WTC11 (cell line): Measurements from ENCODE around the gene GSTM4. TPM values are rescaled to one million over a fixed set of nuclear protein-coding genes. Genes with fewer than 3 reads are reported as not detected.

Experiments used
- ATAC-seq: fragments of 200-7000 bp; cut with Tn5 transposase; 2 replicates; pipeline ENCODE4 v1.10.0; 2021; ENCODE audit warnings: mild to moderate bottlenecking, moderate library complexity
- CTCF ChIA-PET: fragments of 300-600 bp; sonication (Branson Sonifier 250); formaldehyde crosslinking; loops from one replicate; lab custom pipeline; 2021; ENCODE audit warnings: antibody characterized with exemption; lab: Charles Lee
- POLR2A ChIA-PET: fragments of 350-600 bp; sonication (Branson Sonifier 250); formaldehyde crosslinking; loops from one replicate; lab custom pipeline; 2021; ENCODE audit warnings: antibody characterized with exemption; lab: Charles Lee
- DNase-seq: peaks from one replicate; pipeline ENCODE4 v3.0.0; 2021; ENCODE audit warnings: low spot score
- H3K27ac Mint-ChIP-seq: 2 replicates; pipeline ENCODE4 v1.8.0; 2021; ENCODE audit warnings: mixed read lengths
- H3K27me3 Mint-ChIP-seq: 2 replicates; pipeline ENCODE4 v1.8.0; 2021; ENCODE audit warnings: low read depth, mild to moderate bottlenecking, moderate library complexity, mixed read lengths
- H3K36me3 Mint-ChIP-seq: 2 replicates; pipeline ENCODE4 v1.8.0; 2021; ENCODE audit warnings: mixed read lengths
- H3K4me1 Mint-ChIP-seq: 2 replicates; pipeline ENCODE4 v1.8.0; 2022; ENCODE audit warnings: mixed read lengths
- H3K4me3 Mint-ChIP-seq: 2 replicates; pipeline ENCODE4 v1.8.0; 2021; ENCODE audit warnings: mild to moderate bottlenecking, moderate library complexity, mixed read lengths
- H3K9me3 Mint-ChIP-seq: 2 replicates; pipeline ENCODE4 v1.8.0; 2021; ENCODE audit warnings: mixed read lengths
- ARID4B ChIP-seq: sonication (generic); formaldehyde crosslinking; IDR thresholded peaks from 2 replicates; pipeline ENCODE4 v1.8.0; 2023; ENCODE audit warnings: missing genetic modification reagents, mild to moderate bottlenecking, borderline replicate concordance
- ATF1 ChIP-seq: sonication (generic); formaldehyde crosslinking; IDR thresholded peaks from 2 replicates; pipeline ENCODE4 v1.8.1; 2023; ENCODE audit warnings: mild to moderate bottlenecking, moderate library complexity, missing genetic modification reagents
- CREB1 ChIP-seq: sonication (generic); formaldehyde crosslinking; IDR thresholded peaks from 2 replicates; pipeline ENCODE4 v1.8.0; 2023; ENCODE audit warnings: mild to moderate bottlenecking, missing genetic modification reagents
- GTF2I ChIP-seq: fragments of 250-450 bp; sonication (Bioruptor Pico); conservative IDR thresholded peaks from 2 replicates; pipeline ENCODE4 v1.4.0; 2021; ENCODE audit warnings: mild to moderate bottlenecking
- HMGA2 ChIP-seq: fragments of 250-450 bp; sonication (Bioruptor Pico); IDR thresholded peaks from 2 replicates; pipeline ENCODE4 v1.4.0; 2021; ENCODE audit warnings: mild to moderate bottlenecking, moderate library complexity
- MAX ChIP-seq: sonication (generic); formaldehyde crosslinking; IDR thresholded peaks from 2 replicates; pipeline ENCODE4 v1.8.0; 2022; ENCODE audit warnings: mild to moderate bottlenecking, missing genetic modification reagents
- MLX ChIP-seq: sonication (generic); formaldehyde crosslinking; IDR thresholded peaks from 2 replicates; pipeline ENCODE4 v1.8.1; 2023; ENCODE audit warnings: mild to moderate bottlenecking, missing genetic modification reagents, moderate library complexity
- NFE2L1 ChIP-seq: sonication (generic); formaldehyde crosslinking; IDR thresholded peaks from 2 replicates; pipeline ENCODE4 v1.8.1; 2023; ENCODE audit warnings: missing genetic modification reagents
- NR1H2 ChIP-seq: sonication (generic); formaldehyde crosslinking; IDR thresholded peaks from 2 replicates; pipeline ENCODE4 v1.9.0; 2021; ENCODE audit warnings: mild to moderate bottlenecking, moderate library complexity, missing genetic modification reagents
- OVOL2 ChIP-seq: fragments of 250-450 bp; sonication (Bioruptor Pico); IDR thresholded peaks from 2 replicates; pipeline ENCODE4 v1.9.0; 2021; ENCODE audit warnings: mild to moderate bottlenecking, borderline replicate concordance
- PRDM15 ChIP-seq: sonication (generic); formaldehyde crosslinking; IDR thresholded peaks from 2 replicates; pipeline ENCODE4 v1.8.0; 2022; ENCODE audit warnings: missing genetic modification reagents
- PREB ChIP-seq: sonication (generic); formaldehyde crosslinking; IDR thresholded peaks from 2 replicates; pipeline ENCODE4 v1.8.1; 2022; ENCODE audit warnings: mild to moderate bottlenecking, missing genetic modification reagents, moderate library complexity, borderline replicate concordance
- RELA ChIP-seq: sonication (generic); formaldehyde crosslinking; IDR thresholded peaks from 2 replicates; pipeline ENCODE4 v1.8.1; 2022; ENCODE audit warnings: missing genetic modification reagents, mild to moderate bottlenecking, borderline replicate concordance
- RORB ChIP-seq: fragments of 250-450 bp; sonication (Bioruptor Pico); IDR thresholded peaks from 2 replicates; pipeline ENCODE4 v1.9.0; 2021; ENCODE audit warnings: mild to moderate bottlenecking
- SOX15 ChIP-seq: fragments of 250-450 bp; sonication (Bioruptor Pico); IDR thresholded peaks from 2 replicates; pipeline ENCODE4 v1.9.0; 2021; ENCODE audit warnings: mild to moderate bottlenecking
- STAT6 ChIP-seq: sonication (generic); formaldehyde crosslinking; conservative IDR thresholded peaks from 2 replicates; pipeline ENCODE4 v1.8.1; 2023; ENCODE audit warnings: mild to moderate bottlenecking, low read depth, missing genetic modification reagents, moderate library complexity
- TP53 ChIP-seq: sonication (generic); formaldehyde crosslinking; IDR thresholded peaks from 2 replicates; pipeline ENCODE4 v1.8.1; 2023; ENCODE audit warnings: mild to moderate bottlenecking, missing genetic modification reagents
- USF1 ChIP-seq: sonication (generic); formaldehyde crosslinking; IDR thresholded peaks from 2 replicates; pipeline ENCODE4 v1.8.0; 2022; ENCODE audit warnings: mild to moderate bottlenecking, missing genetic modification reagents
- ZNF121 ChIP-seq: sonication (generic); formaldehyde crosslinking; IDR thresholded peaks from 2 replicates; pipeline ENCODE4 v1.8.0; 2023; ENCODE audit warnings: missing genetic modification reagents
- total RNA-seq: library from RNA; stranded (reverse); gene quantifications from 3 replicates; pipeline ENCODE4 v1.2.3, GENCODE V29; 2021

GSTM4 gene
- total RNA-seq, 1 experiment from 2014 or later, result 16.7 TPM

- Mint-ChIP-seq H3K27ac (0 out of 2 replicates have a peak overlapping the region, but pooled peaks have one; percentile 84), H3K4me3 (no peak overlapping the region), H3K4me1 (peaks cover 25% of the 10 kb centered on the region), H3K27me3 (no peaks in the 10 kb centered on the region)
- TF ChIP-seq ARID4B, result no peak
- no peak for TF ChIP-seq NR1H2 (CRISPR knock-in tag)
- TF ChIP-seq GTF2I (CRISPR knock-in tag), result no peak
- no peak for TF ChIP-seq SOX15 (CRISPR knock-in tag)
- TF ChIP-seq NFE2L1 (CRISPR knock-in tag), result no peak
- TF ChIP-seq CREB1 (CRISPR knock-in tag), result no peak
- no peak for TF ChIP-seq PRDM15 (CRISPR knock-in tag)
- TF ChIP-seq HMGA2 (CRISPR knock-in tag), result no peak
- TF ChIP-seq RELA, result no peak
- no peak for TF ChIP-seq USF1 (CRISPR knock-in tag)
- TF ChIP-seq RORB (CRISPR knock-in tag), result no peak
- TF ChIP-seq ZNF121, result no peak
- no peak for TF ChIP-seq MLX (CRISPR knock-in tag)
- no peak for TF ChIP-seq STAT6 (CRISPR knock-in tag)
- TF ChIP-seq ATF1 (CRISPR knock-in tag), result no peak
- TF ChIP-seq PREB (CRISPR knock-in tag), result no peak
- TF ChIP-seq MAX (CRISPR knock-in tag), result no peak
- TF ChIP-seq TP53 (CRISPR knock-in tag), result no peak
- TF ChIP-seq OVOL2, result no peak
- TF ChIP-seq, all 79 proteins: peak for 0
- CTCF ChIA-PET, result interaction anchor here (1.2 kb wide), 1 partner anchor 88 kb away, joined by 7 read pairs; no protein-coding TSS in a partner anchor
- no peak for DNase-seq
- Mint-ChIP-seq H3K9me3 (no peaks in the 10 kb centered on the region), H3K36me3 (peaks cover 16% of the 10 kb centered on the region)
- POLR2A ChIA-PET, result no interaction called here
- ATAC-seq, result no peak
Measured at GRCh38 chr1:109634292-109634691, 21.6 kb upstream of the GSTM4 start.
